H1 (cell line): Measurements from ENCODE around the gene SPCS3. TPM values are rescaled to one million over a fixed set of nuclear protein-coding genes. Genes with fewer than 3 reads are reported as not detected.

Experiments
- CTCF ChIA-PET: fragments of 300-600 bp; sonication (Branson Sonifier 250); formaldehyde crosslinking; loops from one replicate; lab custom pipeline; 2021; ENCODE audit not compliant: partially characterized antibody; lab: Charles Lee
- POLR2A ChIA-PET: fragments of 300-600 bp; sonication (Branson Sonifier 250); formaldehyde crosslinking; loops from one replicate; lab custom pipeline; 2021; ENCODE audit warnings: inconsistent platforms; ENCODE audit not compliant: partially characterized antibody; lab: Charles Lee
- DNase-seq, 2 experiments: peaks; one replicate each; pipeline versions ENCODE4 v3.0.0 to v3.0.0-alpha.2; 2010 to 2022; ENCODE audit warnings: low spot score in 2 of 2, low read depth in 1 of 2, mixed read lengths in 1 of 2
- FAIRE-seq: peaks from 2 replicates; lab custom pipeline; 2011; peaks lifted over from hg19 to GRCh38; lab: Jason Lieb, UNC
- H2AFZ ChIP-seq: 2 replicates; pipeline ENCODE4 v1.8.1; 2012; ENCODE audit warnings: low read length, inconsistent platforms
- H2AK5ac ChIP-seq: 2 replicates; pipeline ENCODE4 v1.6.1; 2013; ENCODE audit warnings: low read depth, low read length
- H2BK120ac ChIP-seq: replicated peaks from 2 replicates; pipeline ENCODE3; 2013; ENCODE audit warnings: low read depth, low read length, inconsistent platforms
- H2BK12ac ChIP-seq: 2 replicates; pipeline ENCODE4 v1.6.1; 2013; ENCODE audit warnings: low read depth, low read length
- H2BK15ac ChIP-seq: 2 replicates; pipeline ENCODE4 v1.6.1; 2013; ENCODE audit warnings: low read length
- H2BK20ac ChIP-seq: 2 replicates; pipeline ENCODE4 v1.6.1; 2013; ENCODE audit warnings: low read length
- H2BK5ac ChIP-seq: 2 replicates; pipeline ENCODE4 v1.6.1; 2013; ENCODE audit warnings: low read depth, low read length
- H3K14ac ChIP-seq: 2 replicates; pipeline ENCODE4 v1.6.1; 2013; ENCODE audit warnings: inconsistent platforms; ENCODE audit not compliant: insufficient read length
- H3K18ac ChIP-seq: 2 replicates; pipeline ENCODE4 v1.6.1; 2013; ENCODE audit warnings: low read length; ENCODE audit errors: extremely low read depth
- H3K23ac ChIP-seq: 2 replicates; pipeline ENCODE4 v1.6.1; 2013; ENCODE audit warnings: inconsistent platforms; ENCODE audit not compliant: insufficient read length
- H3K23me2 ChIP-seq: 2 replicates; pipeline ENCODE4 v1.6.1; 2013; ENCODE audit warnings: low read depth, low read length
- H3K27ac ChIP-seq: 2 replicates; pipeline ENCODE4 v1.6.1; 2011; ENCODE audit warnings: low read depth, low read length, inconsistent platforms
- H3K27me3 ChIP-seq, 4 experiments: replicated peaks in 1 of 4; 1 replicate in 1 of 4; 2 replicates in 3 of 4; pipeline versions ENCODE4 v1.6.1 to v1.8.1; 2011 to 2013; ENCODE audit warnings: low read length in 3 of 4, mild to moderate bottlenecking in 3 of 4, inconsistent platforms in 2 of 4, mixed read lengths in 2 of 4, moderate library complexity in 1 of 4; ENCODE audit not compliant: control insufficient read depth in 3 of 4, insufficient read depth in 3 of 4; ENCODE audit errors: extremely low read depth in 1 of 4
- H3K36me3 ChIP-seq, 4 experiments: 2 replicates each; pipeline versions ENCODE4 v1.6.1 to v1.8.1; 2011 to 2013; ENCODE audit warnings: mild to moderate bottlenecking in 4 of 4, low read length in 3 of 4, moderate library complexity in 2 of 4, control low read depth in 1 of 4, inconsistent platforms in 1 of 4; ENCODE audit not compliant: insufficient read depth in 4 of 4, control insufficient read depth in 2 of 4
- H3K4ac ChIP-seq: replicated peaks from 2 replicates; pipeline ENCODE3; 2013; ENCODE audit warnings: low read length, low read depth, mixed read lengths, inconsistent platforms; ENCODE audit not compliant: insufficient read length
- H3K4me1 ChIP-seq, 4 experiments: replicated peaks in 1 of 4; 1 replicate in 1 of 4; 2 replicates in 3 of 4; pipeline versions ENCODE4 v1.6.1 to v1.8.1; 2011 to 2013; ENCODE audit warnings: low read length in 3 of 4, inconsistent platforms in 2 of 4, mixed read lengths in 1 of 4; ENCODE audit not compliant: insufficient read depth in 4 of 4, control insufficient read depth in 3 of 4
- H3K4me2 ChIP-seq, 2 experiments: 2 replicates each; pipeline versions ENCODE4 v1.6.1 to v1.8.1; 2011 to 2013; ENCODE audit warnings: low read depth in 2 of 2, low read length in 2 of 2, control low read depth in 1 of 2, inconsistent platforms in 1 of 2, mild to moderate bottlenecking in 1 of 2; ENCODE audit not compliant: insufficient read depth in 1 of 2
- H3K4me3 ChIP-seq, 4 experiments: fragments of 200-600, 300-600 bp in 1 of 4; sonication (generic), shearing (Covaris generic), sonication (Bioruptor Twin) in 1 of 4; 2 replicates each; pipeline versions ENCODE4 v1.5.1 to v1.8.1; 2011 to 2016; ENCODE audit warnings: low read length in 4 of 4, low read depth in 3 of 4, control low read depth in 2 of 4, inconsistent platforms in 2 of 4, mild to moderate bottlenecking in 2 of 4, mixed read lengths in 1 of 4, moderate library complexity in 1 of 4; ENCODE audit not compliant: insufficient read depth in 2 of 4; ENCODE audit errors: extremely low read depth in 1 of 4
- H3K56ac ChIP-seq: replicated peaks from 2 replicates; pipeline ENCODE3; 2013; ENCODE audit warnings: low read depth, mild to moderate bottlenecking, mixed read lengths, low read length, inconsistent platforms; ENCODE audit not compliant: insufficient read length
- H3K79me1 ChIP-seq: 2 replicates; pipeline ENCODE4 v1.6.1; 2013; ENCODE audit warnings: low read depth, low read length, control low read depth
- H3K79me2 ChIP-seq, 2 experiments: 2 replicates each; pipeline versions ENCODE4 v1.6.1 to v1.8.1; 2012 to 2013; ENCODE audit warnings: low read length in 2 of 2, mild to moderate bottlenecking in 2 of 2, inconsistent platforms in 1 of 2; ENCODE audit not compliant: insufficient read depth in 2 of 2, control insufficient read depth in 1 of 2
- H3K9ac ChIP-seq, 4 experiments: replicated peaks in 1 of 4; 1 replicate in 1 of 4; 2 replicates in 3 of 4; pipeline versions ENCODE4 v1.6.1 to v1.8.1; 2011 to 2013; ENCODE audit warnings: low read depth in 3 of 4, low read length in 3 of 4, control low read depth in 2 of 4, mild to moderate bottlenecking in 2 of 4, moderate library complexity in 2 of 4, inconsistent platforms in 1 of 4; ENCODE audit errors: extremely low read depth in 1 of 4
- H3K9me3 ChIP-seq, 2 experiments: 2 replicates each; pipeline versions ENCODE4 v1.6.1 to v1.8.1; 2012 to 2013; ENCODE audit warnings: mild to moderate bottlenecking in 2 of 2, moderate library complexity in 2 of 2, control low read depth in 1 of 2, inconsistent platforms in 1 of 2, low read depth in 1 of 2, low read length in 1 of 2, mixed read lengths in 1 of 2; ENCODE audit not compliant: insufficient read depth in 2 of 2
- H4K20me1 ChIP-seq, 2 experiments: replicated peaks in 1 of 2; 2 replicates each; pipeline versions ENCODE3 to v1.8.1; 2011 to 2013; ENCODE audit warnings: inconsistent platforms in 2 of 2, low read length in 2 of 2, mild to moderate bottlenecking in 1 of 2; ENCODE audit not compliant: insufficient read depth in 2 of 2, control insufficient read depth in 1 of 2
- H4K5ac ChIP-seq: 2 replicates; pipeline ENCODE4 v1.6.1; 2013; ENCODE audit warnings: low read length, low read depth, mixed read lengths, inconsistent platforms; ENCODE audit not compliant: insufficient read length
- H4K8ac ChIP-seq: 2 replicates; pipeline ENCODE4 v1.8.0; 2013; ENCODE audit warnings: mild to moderate bottlenecking, moderate library complexity, low read length, inconsistent platforms; ENCODE audit not compliant: insufficient read depth; ENCODE audit errors: extremely low read depth
- H4K91ac ChIP-seq: replicated peaks from 2 replicates; pipeline ENCODE3; 2013; ENCODE audit warnings: low read length, mixed read lengths, inconsistent platforms; ENCODE audit not compliant: insufficient read length
- ATF3 ChIP-seq: IDR thresholded peaks from 2 replicates; pipeline ENCODE4 v1.6.1; 2011; ENCODE audit warnings: low read depth, mild to moderate bottlenecking, low read length; ENCODE audit not compliant: insufficient read depth
- FOSL1 ChIP-seq: IDR thresholded peaks from 2 replicates; pipeline ENCODE4 v1.6.1; 2011; ENCODE audit warnings: mild to moderate bottlenecking, low read depth, low read length, moderate library complexity; ENCODE audit not compliant: insufficient read depth
- MAX ChIP-seq: IDR thresholded peaks from 2 replicates; pipeline ENCODE4 v1.6.1; 2012; ENCODE audit warnings: inconsistent platforms
- SIN3A ChIP-seq, 2 experiments: IDR thresholded peaks in 1 of 2; conservative IDR thresholded peaks in 1 of 2; 2 replicates each; pipeline ENCODE4 v1.6.1; 2011 to 2012; ENCODE audit warnings: low read length in 2 of 2, improper control_type of control experiment in 1 of 2, low read depth in 1 of 2, mild to moderate bottlenecking in 1 of 2
- TAF7 ChIP-seq: optimal IDR thresholded peaks from 2 replicates; pipeline ENCODE3; 2011; ENCODE audit warnings: low read depth, mild to moderate bottlenecking, inconsistent platforms, low read length, moderate library complexity, borderline replicate concordance
- YY1 ChIP-seq: IDR thresholded peaks from 2 replicates; pipeline ENCODE4 v1.6.1; 2011; ENCODE audit warnings: low read depth, mild to moderate bottlenecking, low read length
- WGBS, 2 experiments: shearing (Covaris generic) in 1 of 2; methylation state at CpG; one replicate each; pipeline versions ENCODE4 v1.1.6 to v1.1.7; 2013 to 2015; ENCODE audit warnings: low lambda C conversion rate in 2 of 2, mixed read lengths in 2 of 2, inconsistent platforms in 1 of 2, low coverage in 1 of 2, missing lambda C conversion rate in 1 of 2; ENCODE audit not compliant: insufficient replicate concordance in 2 of 2, insufficient coverage in 1 of 2, insufficient read length in 1 of 2; ENCODE audit errors: extremely low coverage in 1 of 2, missing lambda C conversion rate in 1 of 2; 5-methylcytosine and 5-hydroxymethylcytosine counted together
- polyA plus RNA-seq, 7 experiments: library from polyadenylated mRNA; depleted of rRNA in 3 of 7; stranded (reverse) in 5 of 7; unstranded in 2 of 7; fragments of >200 nt in 5 of 7; fragments of 200-250 nt in 2 of 7; gene quantifications; 1 replicate in 5 of 7; 2 replicates in 1 of 7; 4 replicates in 1 of 7; pipeline versions ENCODE4 v1.2.1 to v1.2.3, GENCODE V29; 2011 to 2013; ENCODE audit warnings: missing spikeins in 2 of 7, mixed read lengths in 2 of 7
- total RNA-seq: library from RNA; stranded (reverse); fragmentation: NEBNext Ultra II Directional; extraction: Animal tissue kit (Norgen Biotek cat#: 25700); gene quantifications from 2 replicates; pipeline ENCODE4 v1.2.1, GENCODE V29; 2021

SPCS3 gene
- total and polyA plus RNA-seq, 2 of the 8 experiments (the other 6 are each of a cell fraction or from before 2014, with no cell fraction given) = 18.4 to 117 TPM

- H2BK12ac ChIP-seq = no peak overlapping the region
Measured at GRCh38 chr4:176363072-176363471, 43.3 kb downstream of the SPCS3 start.

More at GRCh38 chr4:176363072-176363471, 43.3 kb downstream of the SPCS3 start:
- no peak overlapping the region for H2BK15ac ChIP-seq
- H4K91ac ChIP-seq = no peak overlapping the region
- H3K79me1 ChIP-seq = no peaks in the 10 kb centered on the region
- peaks cover 0 to 8% (median 3%) of the 10 kb centered on the region in 4 experiments; a peak in 3 of 7 replicates for H3K4me1 ChIP-seq
- no peak overlapping the region for H3K4me3 ChIP-seq
- no peaks in the 10 kb centered on the region for H3K79me2 ChIP-seq
- no peak overlapping the region for H4K8ac ChIP-seq
- no peaks in the 10 kb centered on the region; a peak in 1 of 8 replicates for H3K36me3 ChIP-seq
- 0 out of 2 replicates have a peak overlapping the region, but pooled peaks have one; percentile 29 for H2AFZ ChIP-seq
- H3K23me2 ChIP-seq = no peaks in the 10 kb centered on the region
- no peak overlapping the region for H4K5ac ChIP-seq
- TF ChIP-seq SIN3A (conservative IDR thresholded peaks at IDR 0.05 in 1 of 2, IDR thresholded peaks at IDR 0.05 in 1 of 2; ENCODE audit: low read depth in 1 of 2, low read length in 2 of 2) (no peak), ATF3 (no peak), TAF7 (no peak), FOSL1 (no peak), YY1 (no peak), MAX (no peak)
- DNase-seq = no peak
- H3K56ac ChIP-seq = no peak overlapping the region
- no peak overlapping the region for H3K27ac ChIP-seq
- no peak overlapping the region for H3K4ac ChIP-seq
- H3K14ac ChIP-seq = no peak overlapping the region
- FAIRE-seq = no peak
- H3K9me3 ChIP-seq = no peaks in the 10 kb centered on the region
- 92% methylated on average over 1 of the region's 1 CpG; no CpG with 5 or more reads in 1 of the 2 experiments for WGBS, 2 experiments
- H2BK120ac ChIP-seq = no peak overlapping the region
- H3K18ac ChIP-seq = no peak overlapping the region
- POLR2A ChIA-PET = no interaction called here
- H3K9ac ChIP-seq = no peak overlapping the region
- no peak overlapping the region for H3K23ac ChIP-seq
- no peaks in the 10 kb centered on the region for H4K20me1 ChIP-seq
- H2BK20ac ChIP-seq = no peak overlapping the region
- H2AK5ac ChIP-seq = no peak overlapping the region
- H2BK5ac ChIP-seq = no peak overlapping the region
- CTCF ChIA-PET = interaction anchor here (0.6 kb wide), 1 partner anchor 1507 kb away, joined by 3 read pairs; no protein-coding TSS in a partner anchor
- no peaks in the 10 kb centered on the region for H3K27me3 ChIP-seq
- H3K4me2 ChIP-seq = no peak overlapping the region
